ENCODE data around the gene FGF12. TPM values are rescaled to one million over a fixed set of nuclear protein-coding genes. Genes with fewer than 3 reads are reported as not detected.
A peak's percentile ranks its signal among the peaks of the same experiment; 100 is the strongest.

The FGF12 gene
- total and polyA plus RNA-seq, 11 donors, result 21.8 to 420 (median 265) TPM

DNA sequence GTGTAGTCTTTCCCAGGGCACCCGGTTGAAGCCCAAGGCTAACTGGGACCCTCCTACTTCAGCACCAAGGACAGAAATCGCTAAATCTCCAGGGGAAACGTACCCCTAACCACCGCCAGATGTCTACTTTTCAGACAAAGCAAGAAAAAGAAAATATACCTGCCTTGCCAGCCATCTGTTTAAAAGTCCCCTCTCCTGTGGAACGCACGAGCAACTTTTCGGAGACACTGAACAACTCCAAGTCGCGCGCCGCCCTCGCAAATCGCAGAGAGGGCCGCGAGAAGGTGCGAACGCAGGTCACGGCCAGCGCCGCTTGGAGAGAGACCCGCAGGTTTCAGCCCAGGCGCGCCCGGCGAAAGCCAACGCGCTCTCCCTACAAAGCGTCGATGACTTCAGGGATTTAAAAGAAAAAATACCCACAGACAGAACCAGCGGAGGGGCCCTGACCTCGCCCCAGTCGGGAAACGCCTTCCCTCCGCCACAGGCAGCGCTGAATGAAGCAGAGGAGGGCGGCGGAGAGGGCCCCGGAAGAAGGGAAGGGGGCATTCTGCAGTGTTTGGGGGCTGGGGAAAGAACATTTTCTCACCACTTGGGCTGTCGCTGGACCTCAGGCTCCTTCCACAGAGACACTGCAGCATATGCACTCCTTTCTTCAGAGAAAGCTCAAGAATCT, 213.1 kb downstream of the FGF12 start:
- WGBS, 4 donors, result 27 to 33% (median 32%) methylated on average over 37 to 39 of the region's 39 CpGs
- ATAC-seq (no peak), DNase-seq (peak in 1 of 5 donors; percentile 50)
- H3K4me1 ChIP-seq, result peaks cover 0 to 51% (median 21%) of the 10 kb centered on the region in 12 donors
- TF ChIP-seq, protein P1, sequence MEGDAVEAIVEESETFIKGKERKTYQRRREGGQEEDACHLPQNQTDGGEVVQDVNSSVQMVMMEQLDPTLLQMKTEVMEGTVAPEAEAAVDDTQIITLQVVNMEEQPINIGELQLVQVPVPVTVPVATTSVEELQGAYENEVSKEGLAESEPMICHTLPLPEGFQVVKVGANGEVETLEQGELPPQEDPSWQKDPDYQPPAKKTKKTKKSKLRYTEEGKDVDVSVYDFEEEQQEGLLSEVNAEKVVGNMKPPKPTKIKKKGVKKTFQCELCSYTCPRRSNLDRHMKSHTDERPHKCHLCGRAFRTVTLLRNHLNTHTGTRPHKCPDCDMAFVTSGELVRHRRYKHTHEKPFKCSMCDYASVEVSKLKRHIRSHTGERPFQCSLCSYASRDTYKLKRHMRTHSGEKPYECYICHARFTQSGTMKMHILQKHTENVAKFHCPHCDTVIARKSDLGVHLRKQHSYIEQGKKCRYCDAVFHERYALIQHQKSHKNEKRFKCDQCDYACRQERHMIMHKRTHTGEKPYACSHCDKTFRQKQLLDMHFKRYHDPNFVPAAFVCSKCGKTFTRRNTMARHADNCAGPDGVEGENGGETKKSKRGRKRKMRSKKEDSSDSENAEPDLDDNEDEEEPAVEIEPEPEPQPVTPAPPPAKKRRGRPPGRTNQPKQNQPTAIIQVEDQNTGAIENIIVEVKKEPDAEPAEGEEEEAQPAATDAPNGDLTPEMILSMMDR (IDR thresholded peaks at IDR 0.05), result no peak
- TF ChIP-seq POLR2A (IDR thresholded peaks at IDR 0.05), result no peak
- H3K27ac ChIP-seq, result peak overlapping the region in 6 of 12 donors; percentile 45 to 76 (median 68)
- peaks cover 0 to 30% (median 0%) of the 10 kb centered on the region in 9 donors for H3K27me3 ChIP-seq
- H3K9me3 ChIP-seq, result peaks cover 0 to 8% (median 0%) of the 10 kb centered on the region in 12 donors
- intact Hi-C loops (cut with DNase I), result no loop called here
- no peaks in the 10 kb centered on the region for H3K36me3 ChIP-seq
- H3K4me3 ChIP-seq, result peak overlapping the region; percentile 22 to 64 (median 56)

DNA sequence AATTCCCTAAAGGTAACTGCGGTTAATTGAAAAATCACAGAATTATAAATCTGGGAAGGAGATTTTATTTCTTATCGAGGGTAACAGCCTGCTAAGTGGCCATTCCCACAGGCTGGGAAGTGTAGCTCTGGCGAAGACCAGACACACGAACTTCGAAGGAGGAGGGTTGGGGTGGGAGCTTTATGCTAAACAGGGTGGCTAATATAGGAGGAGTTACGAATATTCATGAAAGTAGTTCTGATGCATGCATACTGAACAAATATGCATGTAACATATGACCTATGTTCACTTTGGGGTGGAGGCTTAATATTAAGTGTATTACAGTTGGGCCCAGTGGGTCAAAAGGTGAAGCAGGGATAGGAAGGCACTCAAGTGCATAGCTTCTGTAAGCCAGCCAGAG, 221.6 kb downstream of the FGF12 start:
- intact Hi-C loops (cut with DNase I), result no loop called here
- no peak overlapping the region for H3K4me3 ChIP-seq
- WGBS, 4 donors, result 50 to 70% (median 56%) methylated on average over 6 of the region's 6 CpGs
- no peaks in the 10 kb centered on the region for H3K27me3 ChIP-seq
- DNase-seq (no peak), ATAC-seq (no peak)
- peaks cover 0 to 3% (median 0%) of the 10 kb centered on the region in 9 donors for H3K36me3 ChIP-seq
- H3K9me3 ChIP-seq, result peaks cover 0 to 6% (median 0%) of the 10 kb centered on the region in 12 donors
- peaks cover 0 to 17% (median 0%) of the 10 kb centered on the region in 12 donors for H3K4me1 ChIP-seq
- TF ChIP-seq, protein P1 (IDR thresholded peaks at IDR 0.05), result no peak
- no peak for TF ChIP-seq POLR2A (IDR thresholded peaks at IDR 0.05)
- H3K27ac ChIP-seq, result peak overlapping the region in 1 of 12 donors; percentile 17

DNA sequence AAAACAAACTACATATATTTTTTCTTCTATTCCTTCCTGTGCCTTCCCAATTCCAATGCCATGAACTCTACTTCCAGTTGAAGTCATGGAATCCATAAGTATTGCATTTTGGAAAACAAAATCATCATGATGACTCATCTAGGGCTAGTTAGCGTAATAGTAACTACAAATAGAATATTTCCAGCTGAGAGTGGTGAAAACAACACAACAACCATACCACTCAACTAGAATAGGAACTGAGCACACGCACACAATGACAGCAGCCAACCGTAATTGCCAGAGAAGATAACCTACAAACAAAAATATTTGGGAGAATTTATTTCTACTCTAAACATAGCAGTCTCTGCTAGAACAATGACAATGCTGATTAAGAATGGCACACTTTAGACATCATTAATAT, 225.9 kb downstream of the FGF12 start:
- WGBS, 4 donors, result 38 to 60% (median 58%) methylated on average over 3 of the region's 3 CpGs
- H3K27ac ChIP-seq, result peak overlapping the region in 9 of 12 donors; percentile 9 to 70 (median 41)
- peaks cover 0 to 25% (median 2%) of the 10 kb centered on the region in 12 donors for H3K4me1 ChIP-seq
- TF ChIP-seq, protein P1 (IDR thresholded peaks at IDR 0.05), result no peak
- no peak for TF ChIP-seq POLR2A (IDR thresholded peaks at IDR 0.05)
- peaks cover 0 to 3% (median 0%) of the 10 kb centered on the region in 9 donors for H3K36me3 ChIP-seq
- peak; percentile 79 to 90 (median 86) for ATAC-seq
- H3K9me3 ChIP-seq, result no peaks in the 10 kb centered on the region
- no peak overlapping the region for H3K4me3 ChIP-seq
- DNase-seq, result no peak
- intact Hi-C loops (cut with DNase I), result no loop called here
- H3K27me3 ChIP-seq, result no peaks in the 10 kb centered on the region

DNA sequence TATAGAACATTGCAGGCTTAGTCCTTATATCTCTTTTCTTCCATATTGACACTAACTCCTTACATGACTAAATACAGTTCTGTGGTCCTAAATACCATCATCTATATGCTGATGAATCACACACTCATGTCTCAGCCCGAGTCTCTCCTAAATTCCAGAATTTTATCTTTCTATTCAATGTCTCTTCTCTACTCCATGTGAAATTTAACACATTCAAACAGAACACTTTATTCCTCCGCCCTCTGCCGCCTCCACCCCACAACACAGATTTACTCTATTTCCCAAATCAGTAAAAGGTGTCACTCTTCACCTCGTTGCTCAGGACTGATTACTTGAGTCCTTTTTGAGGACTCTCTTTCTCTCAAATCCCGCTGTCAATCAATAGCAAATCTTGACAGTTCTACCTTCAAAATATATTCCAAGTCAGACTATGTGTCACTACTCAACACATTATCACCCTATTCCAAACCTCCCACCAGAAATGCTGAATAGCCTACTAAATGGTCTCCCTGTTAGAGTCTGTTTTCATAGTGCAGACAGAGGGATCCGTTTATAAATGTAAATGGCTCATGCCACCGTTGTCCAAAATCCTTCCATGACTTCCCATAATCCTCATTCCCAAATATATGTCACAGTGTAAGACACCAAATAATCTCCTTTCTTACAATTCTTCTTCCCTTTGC, 230.3 kb downstream of the FGF12 start:
- Histone ChIP-seq H3K4me1 (peaks cover 0 to 24% (median 7%) of the 10 kb centered on the region in 12 donors), H3K9me3 (peaks cover 0 to 4% (median 0%) of the 10 kb centered on the region in 12 donors), H3K36me3 (no peaks in the 10 kb centered on the region), H3K27me3 (no peaks in the 10 kb centered on the region), H3K27ac (peak overlapping the region in 1 of 12 donors; percentile 33), H3K4me3 (no peak overlapping the region)
- ATAC-seq (no peak), DNase-seq (no peak)
- TF ChIP-seq POLR2A (IDR thresholded peaks at IDR 0.05), result no peak
- TF ChIP-seq, protein P1 (IDR thresholded peaks at IDR 0.05), result no peak
- 67 to 72% (median 69%) methylated on average over 7 of the region's 7 CpGs for WGBS, 4 donors
- intact Hi-C loops (cut with DNase I), result no loop called here
